Muscle layer of duodenum (tissue), 2 donors: ENCODE results near the gene PDCD2L.
"Not testable (repeated sequence)": the region's sequence is repeated elsewhere in the genome, so short reads cannot be mapped to it uniquely, and the experiment has no call there.

Experiments used
- H3K27ac ChIP-seq: one replicate; pipeline ENCODE4 v1.7.0; 2013; ENCODE audit warnings: mild to moderate bottlenecking, low read length
- H3K27me3 ChIP-seq: one replicate; pipeline ENCODE4 v1.7.0; 2013; ENCODE audit warnings: low read depth, mild to moderate bottlenecking, control low read depth, low read length
- H3K36me3 ChIP-seq, 2 donors: one replicate each; pipeline ENCODE4 v1.7.0; 2013; ENCODE audit warnings: low read length in 2 of 2, control low read depth in 1 of 2, mild to moderate bottlenecking in 1 of 2; ENCODE audit not compliant: insufficient read depth in 2 of 2, control insufficient read depth in 1 of 2
- H3K4me1 ChIP-seq, 2 donors: one replicate each; pipeline ENCODE4 v1.7.0; 2013; ENCODE audit warnings: low read length in 2 of 2, mild to moderate bottlenecking in 2 of 2, control low read depth in 1 of 2, moderate library complexity in 1 of 2; ENCODE audit not compliant: insufficient read depth in 2 of 2, control insufficient read depth in 1 of 2
- H3K4me3 ChIP-seq, 2 donors: one replicate each; pipeline ENCODE4 v1.7.0; 2013; ENCODE audit warnings: low read length in 2 of 2, low read depth in 1 of 2, mild to moderate bottlenecking in 1 of 2
- H3K9me3 ChIP-seq, 2 donors: one replicate each; pipeline ENCODE4 v1.7.0; 2013; ENCODE audit warnings: low read length in 2 of 2, control low read depth in 1 of 2, mild to moderate bottlenecking in 1 of 2; ENCODE audit not compliant: control insufficient read depth in 1 of 2
- donor health status: healthy.

The PDCD2L gene

DNA sequence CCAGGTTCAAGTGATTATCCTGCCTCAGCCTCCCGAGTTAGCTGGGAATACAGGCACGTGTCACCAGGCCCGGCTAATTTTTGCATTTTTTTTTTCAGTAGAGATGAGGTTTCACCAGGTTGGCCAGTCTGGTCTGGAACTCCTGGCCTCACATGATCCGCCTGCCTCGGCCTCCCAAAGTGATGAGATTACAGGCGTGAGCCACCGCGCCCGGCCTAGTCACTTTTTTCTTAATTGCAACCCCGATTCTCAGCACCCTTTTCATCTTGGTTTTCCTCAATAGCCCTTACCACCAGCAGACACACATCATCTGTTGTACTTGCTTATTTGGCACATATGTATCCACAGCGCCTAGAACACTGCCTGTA is 39.8 kb upstream of the PDCD2L start:
- no peaks in the 10 kb centered on the region for H3K9me3 ChIP-seq
- no peak overlapping the region for H3K27ac ChIP-seq
- peaks cover 22 to 25% of the 10 kb centered on the region in 2 donors for H3K4me1 ChIP-seq
- H3K36me3 ChIP-seq = peaks cover 12 to 20% of the 10 kb centered on the region in 2 donors
- no peaks in the 10 kb centered on the region for H3K27me3 ChIP-seq
- peak overlapping the region; percentile 60 to 100 for H3K4me3 ChIP-seq

- Histone ChIP-seq H3K9me3 (no peaks in the 10 kb centered on the region), H3K4me1 (peaks cover 18 to 25% of the 10 kb centered on the region in 2 donors), H3K36me3 (peaks cover 16 to 24% of the 10 kb centered on the region in 2 donors), H3K4me3 (peak within 1 kb of the TSS; percentile 91 to 100), H3K27me3 (no peaks in the 10 kb centered on the region), H3K27ac (peak within 1 kb of the TSS; percentile 88)
Observed at GRCh38 chr19:34364830-34365462, 39.3 kb upstream of the PDCD2L start, which contains the start of gene GPI. GPI (plus strand) TSS chr19:34365196; CDS start chr19:34365267, 71 bp downstream.

DNA sequence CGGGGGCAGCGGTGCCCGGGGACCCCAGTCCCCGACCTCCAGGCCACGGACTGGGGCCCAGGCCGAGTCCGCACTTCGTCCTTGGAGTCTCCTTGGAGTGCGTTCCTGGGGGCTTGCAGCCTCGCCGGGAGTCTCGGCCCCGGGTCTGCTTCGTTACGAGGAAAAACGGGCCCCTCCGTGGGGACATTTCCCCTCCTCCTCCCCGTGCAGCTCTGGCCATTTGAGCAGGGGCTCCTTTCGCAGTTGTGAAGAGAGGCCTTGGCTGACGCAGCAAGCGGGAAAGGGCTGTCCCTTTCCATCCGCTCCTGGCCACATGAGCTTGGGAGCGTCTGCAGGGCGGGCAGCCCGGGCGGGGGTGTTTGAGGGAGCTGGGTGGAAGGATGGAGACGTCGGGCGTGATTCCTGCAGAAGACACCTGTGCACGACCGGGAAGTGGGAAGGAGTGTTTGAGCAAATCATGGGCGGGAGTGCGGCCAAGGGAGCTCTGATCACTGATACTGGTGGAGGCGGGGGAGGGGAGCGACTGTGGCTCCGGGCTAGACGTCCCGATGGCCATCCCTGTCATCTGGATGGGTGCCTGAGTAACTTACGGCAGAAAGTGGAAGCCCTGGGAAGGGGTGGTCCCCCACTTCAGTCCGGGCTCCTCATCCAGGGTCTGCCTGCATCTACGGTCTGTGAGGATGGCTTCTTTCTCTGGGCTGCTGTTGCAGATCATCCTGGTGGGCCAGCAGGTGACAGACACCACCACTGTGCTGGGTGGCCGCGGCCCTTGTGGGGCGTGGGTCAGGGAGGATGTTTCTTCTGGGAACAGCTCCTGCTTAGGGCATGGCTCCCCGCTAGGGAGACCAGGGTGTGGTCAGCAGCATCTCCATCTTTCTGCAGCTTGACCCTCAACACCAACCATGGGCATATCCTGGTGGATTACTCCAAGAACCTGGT is 38.5 kb upstream of the PDCD2L start:
- peaks cover 16 to 25% of the 10 kb centered on the region in 2 donors for H3K4me1 ChIP-seq
- peaks cover 20 to 29% of the 10 kb centered on the region in 2 donors for H3K36me3 ChIP-seq
- H3K27ac ChIP-seq = peak overlapping the region; percentile 88
- H3K9me3 ChIP-seq = no peaks in the 10 kb centered on the region
- H3K27me3 ChIP-seq = no peaks in the 10 kb centered on the region
- peak overlapping the region; percentile 91 to 100 for H3K4me3 ChIP-seq

DNA sequence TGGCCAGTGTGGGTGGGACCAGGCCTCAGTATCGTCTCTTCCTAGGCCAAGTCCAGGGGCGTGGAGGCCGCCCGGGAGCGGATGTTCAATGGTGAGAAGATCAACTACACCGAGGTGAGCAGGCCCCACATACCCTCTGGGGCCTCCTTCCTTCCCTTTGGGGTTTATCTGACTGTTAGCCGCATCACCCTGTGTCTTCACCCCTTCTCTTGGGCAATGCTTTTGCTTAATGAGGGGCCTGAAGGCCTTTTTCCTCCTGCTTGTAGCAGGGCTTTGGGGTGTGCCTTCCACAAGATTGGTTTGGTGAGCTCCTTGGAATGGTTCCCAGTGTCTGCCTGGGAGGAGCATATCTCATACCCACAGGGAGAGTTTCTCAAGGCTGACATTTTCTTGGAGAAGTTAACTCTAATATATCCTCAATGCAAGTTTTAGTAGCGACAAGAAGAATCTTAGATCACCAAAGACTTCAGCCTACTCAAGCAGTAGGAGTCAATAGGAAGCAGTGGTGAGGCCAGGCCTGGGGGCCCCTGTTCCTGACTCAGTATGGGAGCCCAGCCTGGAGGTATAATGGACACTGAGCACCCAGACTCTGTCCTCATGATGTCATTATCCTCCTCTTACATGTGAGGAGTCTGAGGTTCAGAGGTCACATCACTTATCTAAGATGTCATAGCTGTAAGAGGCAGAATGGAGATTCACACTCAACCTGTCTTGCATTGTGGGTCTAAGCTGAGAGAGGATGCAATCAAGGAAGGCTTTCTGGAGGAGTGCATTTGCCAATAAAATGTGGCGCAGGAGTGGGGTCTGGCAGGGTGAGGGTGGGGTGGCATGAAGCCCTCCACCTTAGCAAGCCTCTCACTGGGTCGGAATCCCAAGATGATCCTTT is 37.2 kb upstream of the PDCD2L start:
- Histone ChIP-seq H3K9me3 (no peaks in the 10 kb centered on the region), H3K4me1 (peaks cover 16 to 25% of the 10 kb centered on the region in 2 donors), H3K36me3 (peaks cover 26 to 37% of the 10 kb centered on the region in 2 donors), H3K4me3 (peak overlapping the region; percentile 91 to 100), H3K27me3 (no peaks in the 10 kb centered on the region), H3K27ac (peak overlapping the region; percentile 25)

DNA sequence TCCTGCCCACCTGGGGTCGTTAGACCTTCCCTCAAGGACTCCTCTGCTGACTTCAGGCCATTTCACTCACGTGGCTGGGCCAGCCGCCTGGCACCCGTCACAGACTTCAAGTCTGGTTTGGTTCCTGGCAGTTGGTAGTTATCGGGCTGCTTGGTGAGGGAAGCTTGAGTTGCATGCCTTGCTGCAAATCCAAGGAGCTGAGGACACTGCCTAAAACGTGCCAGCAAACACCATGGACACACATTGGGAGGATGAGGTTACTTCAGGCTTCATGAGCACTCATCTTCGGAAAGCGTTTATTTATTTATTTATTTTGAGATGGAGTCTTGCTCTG is 36.6 kb upstream of the PDCD2L start:
- H3K27me3 ChIP-seq = no peaks in the 10 kb centered on the region
- no peaks in the 10 kb centered on the region for H3K9me3 ChIP-seq
- H3K4me3 ChIP-seq = no peak overlapping the region
- peaks cover 26 to 43% of the 10 kb centered on the region in 2 donors for H3K36me3 ChIP-seq
- no peak overlapping the region for H3K27ac ChIP-seq
- peaks cover 16 to 25% of the 10 kb centered on the region in 2 donors for H3K4me1 ChIP-seq

DNA sequence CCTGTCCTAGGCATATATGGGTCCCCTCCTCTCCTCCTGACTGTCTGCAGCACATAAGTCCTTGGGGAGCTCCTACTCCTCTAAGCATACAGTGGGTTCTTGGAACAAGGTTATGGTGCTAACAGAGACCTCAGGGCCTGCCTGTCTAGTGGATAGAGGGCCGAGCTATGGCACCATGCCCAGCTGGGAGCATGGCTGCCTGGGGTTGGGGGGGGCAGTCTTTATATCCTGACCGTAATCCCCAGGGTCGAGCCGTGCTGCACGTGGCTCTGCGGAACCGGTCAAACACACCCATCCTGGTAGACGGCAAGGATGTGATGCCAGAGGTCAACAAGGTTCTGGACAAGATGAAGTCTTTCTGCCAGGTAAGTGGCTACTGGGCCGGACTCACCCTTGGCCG is 35.9 kb upstream of the PDCD2L start:
- H3K36me3 ChIP-seq = peaks cover 26 to 43% of the 10 kb centered on the region in 2 donors
- no peak overlapping the region for H3K27ac ChIP-seq
- H3K9me3 ChIP-seq = no peaks in the 10 kb centered on the region
- H3K27me3 ChIP-seq = no peaks in the 10 kb centered on the region
- peaks cover 16 to 25% of the 10 kb centered on the region in 2 donors for H3K4me1 ChIP-seq
- H3K4me3 ChIP-seq = no peak overlapping the region

- Histone ChIP-seq H3K36me3 (peaks cover 29 to 44% of the 10 kb centered on the region in 2 donors), H3K4me1 (peaks cover 16 to 25% of the 10 kb centered on the region in 2 donors)
- not testable (repeated sequence) for H3K9me3 ChIP-seq, H3K27ac ChIP-seq, H3K27me3 ChIP-seq, H3K4me3 ChIP-seq
Observed at GRCh38 chr19:34369166-34369565, 35.0 kb upstream of the PDCD2L start.

GRCh38 chr19:34370117-34370516 is 34.1 kb upstream of the PDCD2L start:
- no peaks in the 10 kb centered on the region for H3K27me3 ChIP-seq
- H3K9me3 ChIP-seq = no peaks in the 10 kb centered on the region
- H3K4me3 ChIP-seq = no peak overlapping the region
- H3K4me1 ChIP-seq = peaks cover 16 to 20% of the 10 kb centered on the region in 2 donors
- peaks cover 29 to 51% of the 10 kb centered on the region in 2 donors for H3K36me3 ChIP-seq
- H3K27ac ChIP-seq = no peak overlapping the region

GRCh38 chr19:34370983-34371382 is 33.2 kb upstream of the PDCD2L start:
- H3K9me3 ChIP-seq = no peaks in the 10 kb centered on the region
- H3K27ac ChIP-seq = no peak overlapping the region
- peaks cover 15 to 18% of the 10 kb centered on the region in 2 donors for H3K4me1 ChIP-seq
- no peaks in the 10 kb centered on the region for H3K27me3 ChIP-seq
- H3K4me3 ChIP-seq = no peak overlapping the region
- peaks cover 36 to 60% of the 10 kb centered on the region in 2 donors for H3K36me3 ChIP-seq

DNA sequence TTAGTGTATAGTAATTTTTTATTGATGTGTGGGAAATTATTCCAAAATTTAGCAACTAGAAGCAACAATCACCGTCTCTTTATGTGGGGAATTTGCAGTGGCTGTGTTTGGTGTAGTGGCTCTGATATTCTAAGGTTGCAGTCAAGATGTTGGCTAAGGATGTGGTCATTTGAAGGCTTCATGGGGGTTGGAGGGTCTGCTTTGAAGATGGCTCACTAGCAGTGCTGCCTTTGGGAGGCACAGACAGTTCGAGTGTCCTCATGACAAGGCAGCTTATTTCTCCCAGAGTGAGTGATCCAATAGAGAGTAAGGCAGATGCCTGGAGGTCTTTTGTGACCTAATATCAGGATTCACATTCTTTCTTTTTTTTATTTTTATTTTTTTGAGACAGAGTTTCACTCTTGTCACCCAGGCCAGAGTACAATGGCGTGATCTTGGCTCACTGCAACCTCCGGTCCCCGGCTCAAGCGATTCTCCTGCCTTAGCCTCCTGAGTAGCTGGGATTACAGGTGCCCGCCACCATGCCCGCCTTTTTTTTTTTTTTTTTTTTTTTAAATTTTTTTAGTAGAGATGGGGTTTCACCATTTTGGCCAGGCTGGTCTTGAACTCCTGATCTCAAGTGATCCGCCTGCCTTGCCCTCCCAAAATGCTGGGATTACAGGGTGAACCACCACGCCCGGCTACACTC is 30.5 kb upstream of the PDCD2L start:
- no peaks in the 10 kb centered on the region for H3K27me3 ChIP-seq
- no peaks in the 10 kb centered on the region for H3K4me1 ChIP-seq
- peaks cover 39 to 68% of the 10 kb centered on the region in 2 donors for H3K36me3 ChIP-seq
- H3K27ac ChIP-seq = no peak overlapping the region
- no peak overlapping the region for H3K4me3 ChIP-seq
- no peaks in the 10 kb centered on the region for H3K9me3 ChIP-seq
